NCI-H774 (cell line): Measurements from ENCODE around the gene FAM181A.

Experiments
- DNase-seq: peaks from one replicate; lab custom pipeline; 2025; lab: John Stamatoyannopoulos, UW

The FAM181A gene

GRCh38 chr14:93962701-93963601 lies 35.8 kb downstream of the FAM181A start:
- DNase-seq = no peak

GRCh38 chr14:93963692-93964091 lies 36.5 kb downstream of the FAM181A start:
- no peak for DNase-seq

- no peak for DNase-seq
Observed at GRCh38 chr14:93964281-93964680, 37.1 kb downstream of the FAM181A start.

- no peak for DNase-seq
Observed at GRCh38 chr14:93964820-93965286, 37.7 kb downstream of the FAM181A start.

- no peak for DNase-seq
Observed at GRCh38 chr14:93965287-93965821, 38.2 kb downstream of the FAM181A start.

GRCh38 chr14:93965946-93966474 lies 38.9 kb downstream of the FAM181A start:
- DNase-seq = no peak

GRCh38 chr14:93967637-93968250 lies 40.6 kb downstream of the FAM181A start:
- no peak for DNase-seq

GRCh38 chr14:93969082-93969828 lies 42.1 kb downstream of the FAM181A start:
- no peak for DNase-seq

GRCh38 chr14:93970585-93970964 lies 43.4 kb downstream of the FAM181A start:
- DNase-seq = peak; percentile 55

GRCh38 chr14:93970965-93971634 lies 44.0 kb downstream of the FAM181A start:
- no peak for DNase-seq

- DNase-seq = no peak
Observed at GRCh38 chr14:93971635-93972027, 44.5 kb downstream of the FAM181A start.

GRCh38 chr14:93972618-93973205 lies 45.6 kb downstream of the FAM181A start:
- no peak for DNase-seq

GRCh38 chr14:93973607-93974006 lies 46.5 kb downstream of the FAM181A start:
- DNase-seq = no peak

- DNase-seq = no peak
Observed at GRCh38 chr14:93974299-93974698, 47.2 kb downstream of the FAM181A start.

GRCh38 chr14:93974833-93975232 lies 47.7 kb downstream of the FAM181A start:
- DNase-seq = no peak

- no peak for DNase-seq
Observed at GRCh38 chr14:93975791-93976476, 48.8 kb downstream of the FAM181A start.

- no peak for DNase-seq
Observed at GRCh38 chr14:93976477-93977057, 49.4 kb downstream of the FAM181A start, which contains the start of gene ASB2. Gene ASB2 (minus strand): TSS chr14:93976570. CDS start chr14:93964539, 12,031 bp downstream.

GRCh38 chr14:93977171-93977570 lies 50.0 kb downstream of the FAM181A start:
- DNase-seq = no peak

GRCh38 chr14:93977790-93978581 lies 50.8 kb downstream of the FAM181A start:
- DNase-seq = no peak
